Measurements from ENCODE around the gene PLCH1.

PLCH1 gene

GRCh38 chr3:155782390-155782953, 37.6 kb upstream of the PLCH1 start:
- ChIA-PET CTCF (no interaction called here), POLR2A (no interaction called here)
- Histone ChIP-seq H3K4me3 (ENCODE audit: low read depth, low read length) (no peak overlapping the region), H3K36me3 (ENCODE audit: control insufficient read depth in 2 of 2, insufficient read depth in 1 of 2, low read length in 2 of 2) (no peaks in the 10 kb centered on the region; a peak in 1 of 3 replicates), H3K9me3 (ENCODE audit: control insufficient read depth, insufficient read depth, low read depth, low read length) (no peaks in the 10 kb centered on the region), H3K27ac (ENCODE audit: extremely low read depth, low read depth, low read length) (no peak overlapping the region), H3K4me1 (ENCODE audit: control insufficient read depth, insufficient read depth, low read length) (no peaks in the 10 kb centered on the region)
- TF ChIP-seq ZNF174 (tag by site-specific recombination; IDR thresholded peaks at IDR 0.05) (no peak), ZNF645 (tag by site-specific recombination; IDR thresholded peaks at IDR 0.05) (no peak), ZNF404 (tag by site-specific recombination; IDR thresholded peaks at IDR 0.05) (no peak), ZNF280C (tag by site-specific recombination; IDR thresholded peaks at IDR 0.05) (no peak), PRDM10 (tag by site-specific recombination; IDR thresholded peaks at IDR 0.05) (no peak), SETDB1 (IDR thresholded peaks at IDR 0.05; ENCODE audit: insufficient read length, low read length) (peak; percentile 91)

GRCh38 chr3:155780291-155780690, 35.4 kb upstream of the PLCH1 start:
- no peaks in the 10 kb centered on the region for H3K4me1 ChIP-seq (ENCODE audit: control insufficient read depth, insufficient read depth, low read length)
- H3K9me3 ChIP-seq (ENCODE audit: control insufficient read depth, insufficient read depth, low read depth, low read length): no peaks in the 10 kb centered on the region
- no peak overlapping the region for H3K4me3 ChIP-seq (ENCODE audit: low read depth, low read length)
- ChIA-PET POLR2A (no interaction called here), CTCF (interaction anchor here (0.5 to 0.6 kb wide), 3 partner anchors 58 to 1763 kb away, joined by 3 read pairs; no protein-coding TSS in a partner anchor)
- H3K36me3 ChIP-seq (ENCODE audit: control insufficient read depth in 2 of 2, insufficient read depth in 1 of 2, low read length in 2 of 2): no peaks in the 10 kb centered on the region; a peak in 1 of 3 replicates
- TF ChIP-seq SCRT1 (tag by site-specific recombination; IDR thresholded peaks at IDR 0.05; ENCODE audit: borderline replicate concordance) (no peak), BCL11B (tag by site-specific recombination; IDR thresholded peaks at IDR 0.05; ENCODE audit: low read depth) (no peak), ZNF626 (tag by site-specific recombination; IDR thresholded peaks at IDR 0.05) (no peak), ZNF530 (tag by site-specific recombination; IDR thresholded peaks at IDR 0.05; ENCODE audit: low read depth) (no peak), ZNF280D (tag by site-specific recombination; IDR thresholded peaks at IDR 0.05) (no peak), PRDM10 (tag by site-specific recombination; IDR thresholded peaks at IDR 0.05) (no peak), ZXDB (tag by site-specific recombination; IDR thresholded peaks at IDR 0.05) (no peak), SP7 (tag by site-specific recombination; IDR thresholded peaks at IDR 0.05) (no peak), ZNF394 (tag by site-specific recombination; IDR thresholded peaks at IDR 0.05; ENCODE audit: borderline replicate concordance) (no peak), ZNF596 (tag by site-specific recombination; IDR thresholded peaks at IDR 0.05) (no peak), ZBTB1 (tag by site-specific recombination; IDR thresholded peaks at IDR 0.05) (no peak), ZNF776 (tag by site-specific recombination; IDR thresholded peaks at IDR 0.05; ENCODE audit: borderline replicate concordance) (no peak), ZNF140 (tag by site-specific recombination; IDR thresholded peaks at IDR 0.05) (no peak), ZNF350 (tag by site-specific recombination; IDR thresholded peaks at IDR 0.05) (no peak)
- no peak overlapping the region for H3K27ac ChIP-seq (ENCODE audit: extremely low read depth, low read depth, low read length)
